H1 (cell line): Measurements from ENCODE around the gene MGAT5. TPM values are rescaled to one million over a fixed set of nuclear protein-coding genes. Genes with fewer than 3 reads are reported as not detected.

Source experiments
- CHD7 ChIP-seq: fragments of 300-600 bp; sonication (generic); IDR thresholded peaks from 2 replicates; pipeline ENCODE4 v1.7.1; 2012; ENCODE audit warnings: low read length, moderate library complexity, mild to moderate bottlenecking, inconsistent platforms; ENCODE audit not compliant: insufficient replicate concordance
- CTBP2 ChIP-seq: IDR thresholded peaks from 2 replicates; pipeline ENCODE4 v1.7.0; 2011; ENCODE audit warnings: borderline replicate concordance, mild to moderate bottlenecking, moderate library complexity, mixed read lengths, low read length; ENCODE audit not compliant: insufficient read depth, insufficient read length
- polyA plus RNA-seq, 7 experiments: library from polyadenylated mRNA; depleted of rRNA in 3 of 7; stranded (reverse) in 5 of 7; unstranded in 2 of 7; fragments of >200 nt in 5 of 7; fragments of 200-250 nt in 2 of 7; gene quantifications; 1 replicate in 5 of 7; 2 replicates in 1 of 7; 4 replicates in 1 of 7; pipeline versions ENCODE4 v1.2.1 to v1.2.3, GENCODE V29; 2011 to 2013; ENCODE audit warnings: missing spikeins in 2 of 7, mixed read lengths in 2 of 7
- total RNA-seq: library from RNA; stranded (reverse); fragmentation: NEBNext Ultra II Directional; extraction: Animal tissue kit (Norgen Biotek cat#: 25700); gene quantifications from 2 replicates; pipeline ENCODE4 v1.2.1, GENCODE V29; 2021

Gene MGAT5
- total and polyA plus RNA-seq, 2 of the 8 experiments (the other 6 are each of a cell fraction or from before 2014, with no cell fraction given) = 11.2 to 49.2 TPM

GRCh38 chr2:134370655-134371445 is 117.0 kb downstream of the MGAT5 start (continued):
- no peak for TF ChIP-seq CHD7
- TF ChIP-seq CTBP2 = no peak
